K562 (cell line): Measurements from ENCODE around the gene SLC7A10. TPM values are rescaled to one million over a fixed set of nuclear protein-coding genes. Genes with fewer than 3 reads are reported as not detected.

ENCODE experiments used
- ATAC-seq: fragments of 200-7000 bp; cut with Tn5 transposase; 3 replicates; pipeline ENCODE4 v1.9.1; 2020; ENCODE audit warnings: moderate library complexity
- BruUV-seq: library from RNA; stranded (reverse); fragments of 400-500 nt; replicated peaks from 2 replicates; lab custom pipeline; 2021; lab: Mats Ljungman, UMichigan
- CTCF ChIA-PET: fragments of 300-600 bp; formaldehyde crosslinking; extraction: SDS; loops from one replicate; lab custom pipeline; 2021; ENCODE audit warnings: low intra/inter-chr PET ratio; lab: Yijun Ruan, JAX
- POLR2A ChIA-PET: fragments of 300-600, 350-650 bp; sonication (Branson Sonifier 250); formaldehyde crosslinking; extraction: SDS; loops from one replicate; lab custom pipeline; 2021; ENCODE audit warnings: antibody characterized with exemption, inconsistent platforms; lab: Yijun Ruan, JAX
- DNase-seq, 4 experiments: peaks; one replicate each; pipeline versions ENCODE4 v3.0.0 to v3.0.0-alpha.2; 2011 to 2018; ENCODE audit warnings: low spot score in 3 of 4, mixed read lengths in 3 of 4; ENCODE audit errors: extremely low read depth in 1 of 4
- FAIRE-seq: peaks from 2 replicates; lab custom pipeline; 2011; peaks lifted over from hg19 to GRCh38; lab: Jason Lieb, UNC
- H2AFZ ChIP-seq: 2 replicates; pipeline ENCODE4 v1.6.0; 2011; ENCODE audit warnings: low read depth, low read length, control low read depth, inconsistent platforms
- H3K27ac ChIP-seq: fragments of 200-600 bp; 3 replicates; pipeline ENCODE4 v1.8.0; 2011; ENCODE audit warnings: low read depth, mild to moderate bottlenecking, control low read depth, inconsistent platforms, low read length, moderate library complexity, mixed read lengths; ENCODE audit errors: extremely low read depth
- H3K27me3 ChIP-seq, 2 experiments: fragments of 300-600 bp in 1 of 2; 2 replicates in 1 of 2; 3 replicates in 1 of 2; pipeline versions ENCODE4 v1.6.0 to v1.8.0; 2011; ENCODE audit warnings: inconsistent platforms in 2 of 2, low read length in 2 of 2, mild to moderate bottlenecking in 1 of 2, mixed read lengths in 1 of 2, moderate library complexity in 1 of 2; ENCODE audit not compliant: control insufficient read depth in 2 of 2, insufficient read depth in 2 of 2
- H3K36me3 ChIP-seq: fragments of 300-600 bp; 3 replicates; pipeline ENCODE4 v1.8.0; 2011; ENCODE audit warnings: mild to moderate bottlenecking, low read length, inconsistent platforms; ENCODE audit not compliant: control insufficient read depth, insufficient read depth
- H3K4me1 ChIP-seq, 2 experiments: fragments of 200-600 bp in 1 of 2; replicated peaks in 1 of 2; 2 replicates in 1 of 2; 3 replicates in 1 of 2; pipeline versions ENCODE4 v1.5.1 to v1.8.0; 2011; ENCODE audit warnings: inconsistent platforms in 2 of 2, low read length in 2 of 2, mild to moderate bottlenecking in 1 of 2, mixed read lengths in 1 of 2, moderate library complexity in 1 of 2; ENCODE audit not compliant: control insufficient read depth in 2 of 2, insufficient read depth in 2 of 2
- H3K4me2 ChIP-seq: 2 replicates; pipeline ENCODE4 v1.6.1; 2011; ENCODE audit warnings: low read length, control low read depth, inconsistent platforms, mixed read lengths; ENCODE audit not compliant: insufficient read depth
- H3K4me3 ChIP-seq: fragments of 200-600 bp; sonication (generic), shearing (Covaris generic); 2 replicates; pipeline ENCODE4 v1.5.1; 2016; ENCODE audit warnings: control low read depth, inconsistent platforms
- H3K79me2 ChIP-seq: fragments of 200-600 bp; 3 replicates; pipeline ENCODE4 v1.8.0; 2011; ENCODE audit warnings: low read length, inconsistent platforms; ENCODE audit not compliant: control insufficient read depth, insufficient read depth
- H3K9ac ChIP-seq, 2 experiments: 2 replicates each; pipeline versions ENCODE4 v1.6.0 to v1.6.1; 2011; ENCODE audit warnings: low read depth in 2 of 2, low read length in 2 of 2, control low read depth in 1 of 2, inconsistent platforms in 1 of 2, mild to moderate bottlenecking in 1 of 2, mixed read lengths in 1 of 2; ENCODE audit not compliant: insufficient read depth in 1 of 2
- H3K9me1 ChIP-seq: one replicate; pipeline ENCODE4 v1.6.0; 2011; ENCODE audit warnings: inconsistent platforms, mild to moderate bottlenecking, low read length, moderate library complexity; ENCODE audit not compliant: control insufficient read depth, insufficient read depth
- H3K9me3 ChIP-seq: replicated peaks from 2 replicates; pipeline ENCODE4 v1.5.1; 2011; ENCODE audit warnings: low read depth, low read length, inconsistent platforms; ENCODE audit not compliant: control insufficient read depth, insufficient read depth
- H4K20me1 ChIP-seq: replicated peaks from 2 replicates; pipeline ENCODE4 v1.6.1; 2011; ENCODE audit warnings: low read length, inconsistent platforms, mixed read lengths; ENCODE audit not compliant: control insufficient read depth, insufficient read depth
- ADNP ChIP-seq: fragments of 200-800 bp; sonication (Bioruptor generic); IDR thresholded peaks from 2 replicates; pipeline ENCODE4 v1.6.1; 2016; ENCODE audit warnings: missing genetic modification characterization, missing compliant biosample characterization
- CCAR2 ChIP-seq: fragments of 200-400 bp; formaldehyde crosslinking; IDR thresholded peaks from 2 replicates; pipeline ENCODE4 v1.6.1; 2017; ENCODE audit warnings: mild to moderate bottlenecking, low read depth, low read length
- HDAC2 ChIP-seq: fragments of 450-650 bp; IDR thresholded peaks from 2 replicates; pipeline ENCODE4 v1.6.1; 2016; ENCODE audit warnings: mild to moderate bottlenecking
- HNRNPLL ChIP-seq: fragments of 200-400 bp; formaldehyde crosslinking; IDR thresholded peaks from 2 replicates; pipeline ENCODE4 v1.6.1; 2017; ENCODE audit warnings: low read length, low read depth, mild to moderate bottlenecking; ENCODE audit not compliant: poor library complexity, severe bottlenecking
- KLF6 ChIP-seq: fragments of 250-450 bp; sonication (Bioruptor Pico); IDR thresholded peaks from 2 replicates; pipeline ENCODE4 v1.4.0; 2020; ENCODE audit warnings: mild to moderate bottlenecking, moderate library complexity, borderline replicate concordance
- NR2C2 ChIP-seq, 2 experiments: fragments of 200-800 bp in 1 of 2; sonication (Bioruptor generic) in 1 of 2; sonication (generic) in 1 of 2; formaldehyde crosslinking in 1 of 2; IDR thresholded peaks; 2 replicates each; pipeline versions ENCODE4 v1.6.1 to v1.8.0; 2016 to 2022; ENCODE audit warnings: mild to moderate bottlenecking in 1 of 2, missing compliant biosample characterization in 1 of 2, missing genetic modification characterization in 1 of 2, missing genetic modification reagents in 1 of 2
- RAD51 ChIP-seq: fragments of 450-650 bp; IDR thresholded peaks from 2 replicates; pipeline ENCODE4 v1.7.1; 2016; ENCODE audit warnings: low read depth, mild to moderate bottlenecking, borderline replicate concordance
- ZNF239 ChIP-seq: fragments of 250-450 bp; sonication (Bioruptor Pico); IDR thresholded peaks from 2 replicates; pipeline ENCODE4 v1.4.0; 2020; ENCODE audit warnings: mild to moderate bottlenecking
- ZNF449 ChIP-seq: fragments of 250-450 bp; sonication (Bioruptor Pico); IDR thresholded peaks from 2 replicates; pipeline ENCODE4 v1.8.0; 2022; ENCODE audit warnings: moderate library complexity, mild to moderate bottlenecking, inconsistent platforms
- WGBS: fragments of 100-300 bp; shearing (Covaris generic); methylation state at CpG from one replicate; pipeline ENCODE4 v1.1.6; 2016; ENCODE audit warnings: low coverage, mixed read lengths; ENCODE audit not compliant: insufficient coverage; ENCODE audit errors: missing lambda C conversion rate; 5-methylcytosine and 5-hydroxymethylcytosine counted together
- in situ Hi-C: fragments of 300-500 bp; cut with MboI; formaldehyde crosslinking; loops from 4 replicates; pipeline ENCODE4 v1.15.0; 2018; ENCODE audit warnings: inconsistent platforms, mixed read lengths
- intact Hi-C: fragments of 100-400 bp; cut with micrococcal nuclease; formaldehyde crosslinking; loops from 2 replicates; pipeline ENCODE4 v1.14.2; 2022
- polyA plus RNA-seq, 8 experiments: library from polyadenylated mRNA; depleted of rRNA in 4 of 8; stranded (reverse) in 5 of 8; unstranded in 3 of 8; fragments of >200 nt; fragmentation: Nextera tagmentation in 2 of 8; fragmentation: Illumina TruSeq in 1 of 8; extraction: Ambion mirVana in 2 of 8; extraction: Trizol in 1 of 8; gene quantifications; 2 replicates each; pipeline versions ENCODE4 v1.2.1 to v1.2.3, GENCODE V29; 2011 to 2014; ENCODE audit warnings: inconsistent platforms in 1 of 8, missing spikeins in 1 of 8
- total RNA-seq, 7 experiments: library from RNA; depleted of rRNA in 6 of 7; stranded (reverse); fragments of >200 nt in 6 of 7; fragmentation: Illumina TruSeq in 2 of 7; extraction: Trizol in 2 of 7; gene quantifications; 2 replicates each; pipeline versions ENCODE4 v1.2.1 to v1.2.3, GENCODE V29; 2011 to 2021; ENCODE audit warnings: low replicate concordance in 1 of 7
- TF ChIP-seq, protein P1 (sequence below): fragments of 250-450 bp; sonication (Bioruptor Pico); IDR thresholded peaks from 2 replicates; pipeline ENCODE4 v1.8.0; 2022; ENCODE audit warnings: inconsistent platforms, mild to moderate bottlenecking, moderate library complexity, borderline replicate concordance

The SLC7A10 gene
- total and polyA plus RNA-seq, 9 of the 15 experiments (the other 6 are each of a cell fraction or from before 2014, with no cell fraction given): 0.07 TPM; not detected in 8

GRCh38 chr19:33193865-33194362, 31.7 kb downstream of the SLC7A10 start, which contains the start of gene LRP3:
TSS of gene LRP3 (plus strand) at chr19:33194330. CDS start at chr19:33194786, 456 bp downstream.
- DNase-seq: peak in 2 of 4 experiments; percentile 57 to 61
- H3K36me3 ChIP-seq: no peaks in the 10 kb centered on the region
- no peak within 1 kb of the TSS for H3K9ac ChIP-seq
- no peaks in the 10 kb centered on the region for H3K9me1 ChIP-seq
- no TSS peak for BruUV-seq
- no peak within 1 kb of the TSS for H3K27ac ChIP-seq
- no peak within 1 kb of the TSS for H3K4me3 ChIP-seq
- no peak within 1 kb of the TSS for H3K4me2 ChIP-seq
- ChIA-PET CTCF (no interaction called here), POLR2A (no interaction called here)
- H3K79me2 ChIP-seq: no peaks in the 10 kb centered on the region
- TF ChIP-seq, protein P1, sequence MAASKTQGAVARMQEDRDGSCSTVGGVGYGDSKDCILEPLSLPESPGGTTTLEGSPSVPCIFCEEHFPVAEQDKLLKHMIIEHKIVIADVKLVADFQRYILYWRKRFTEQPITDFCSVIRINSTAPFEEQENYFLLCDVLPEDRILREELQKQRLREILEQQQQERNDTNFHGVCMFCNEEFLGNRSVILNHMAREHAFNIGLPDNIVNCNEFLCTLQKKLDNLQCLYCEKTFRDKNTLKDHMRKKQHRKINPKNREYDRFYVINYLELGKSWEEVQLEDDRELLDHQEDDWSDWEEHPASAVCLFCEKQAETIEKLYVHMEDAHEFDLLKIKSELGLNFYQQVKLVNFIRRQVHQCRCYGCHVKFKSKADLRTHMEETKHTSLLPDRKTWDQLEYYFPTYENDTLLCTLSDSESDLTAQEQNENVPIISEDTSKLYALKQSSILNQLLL: no peak
- TF ChIP-seq HDAC2 (no peak), CCAR2 (no peak), RAD51 (no peak), NR2C2 (CRISPR knock-in tag; IDR thresholded peaks at IDR 0.05) (no peak), NR2C2 (tag; IDR thresholded peaks at IDR 0.05) (no peak), HNRNPLL (no peak), KLF6 (CRISPR knock-in tag) (no peak), ZNF239 (CRISPR knock-in tag) (no peak), ADNP (no peak), ZNF449 (no peak)
- H2AFZ ChIP-seq: no peak within 1 kb of the TSS
- no peaks in the 10 kb centered on the region for H3K9me3 ChIP-seq
- intact Hi-C loops (no loop called here), in situ Hi-C loops (no loop called here)
- H3K4me1 ChIP-seq: no peaks in the 10 kb centered on the region; a peak in 2 of 5 replicates
- no CpG with 5 or more reads among the region's 50 CpGs for WGBS
- peaks cover 0 to 31% of the 10 kb centered on the region in 2 experiments; a peak in 4 of 5 replicates for H3K27me3 ChIP-seq
- no peak for FAIRE-seq
- no peak for ATAC-seq
- no peaks in the 10 kb centered on the region for H4K20me1 ChIP-seq
